Ovary (tissue), 9 donors: Measurements from ENCODE around the gene TMEM125. TPM values are rescaled to one million over a fixed set of nuclear protein-coding genes. Genes with fewer than 3 reads are reported as not detected.

ENCODE experiments used
- DNase-seq, 5 donors: peaks; one replicate each; pipeline ENCODE4 v3.0.0-alpha.2; 2019 to 2020
- H3K27ac ChIP-seq, 2 donors: fragments of 200-600 bp; one replicate each; pipeline versions ENCODE4 v1.5.1 to v1.8.0; 2019 to 2022
- H3K27me3 ChIP-seq: fragments of 200-600 bp; one replicate; pipeline ENCODE4 v1.8.0; 2022
- H3K36me3 ChIP-seq: fragments of 200-600 bp; sonication (generic); one replicate; pipeline ENCODE4 v1.5.1; 2019
- H3K4me1 ChIP-seq: one replicate; pipeline ENCODE4 v1.8.1; 2013; ENCODE audit warnings: mild to moderate bottlenecking, moderate library complexity; ENCODE audit not compliant: insufficient read depth
- H3K4me3 ChIP-seq: fragments of 200-600 bp; sonication (generic); one replicate; pipeline ENCODE4 v1.5.1; 2017
- H3K9me3 ChIP-seq, 2 donors: fragments of 200-600 bp in 1 of 2; sonication (generic) in 1 of 2; one replicate each; pipeline versions ENCODE4 v1.5.1 to v1.8.1; 2013 to 2019; ENCODE audit warnings: mild to moderate bottlenecking in 1 of 2, moderate library complexity in 1 of 2
- CTCF ChIP-seq, 3 donors: fragments of 450-650 bp in 2 of 3; fragments of 200-600 bp in 1 of 3; IDR thresholded peaks; one replicate each; pipeline versions ENCODE4 v1.5.1 to v1.8.0; 2016 to 2022; ENCODE audit warnings: antibody characterized with exemption in 3 of 3, mild to moderate bottlenecking in 1 of 3
- EP300 ChIP-seq: sonication (generic); formaldehyde crosslinking; IDR thresholded peaks from one replicate; pipeline ENCODE4 v1.6.1; 2017; ENCODE audit warnings: antibody characterized with exemption
- POLR2A ChIP-seq: fragments of 450-650 bp; IDR thresholded peaks from one replicate; pipeline ENCODE4 v1.6.1; 2017; ENCODE audit warnings: antibody characterized with exemption, mild to moderate bottlenecking, moderate library complexity
- WGBS, 3 donors: extraction: QIAGEN DNeasy Blood & Tissue Kit in 1 of 3; methylation state at CpG; one replicate each; pipeline versions ENCODE4 v1.1.5 to v1.1.7; 2013 to 2017; 5-methylcytosine and 5-hydroxymethylcytosine counted together
- intact Hi-C, 4 donors: fragments of 100-400 bp; cut with DNase I; formaldehyde crosslinking; loops; one replicate each; pipeline versions ENCODE4 v1.11.0 to v1.15.1; 2022 to 2023
- polyA plus RNA-seq, 2 donors: library from polyadenylated mRNA; stranded (reverse); fragments of 200-250 nt in 1 of 2; fragments of 350-450 nt in 1 of 2; fragmentation: Illumina TruSeq in 1 of 2; extraction: RNeasy Lipid Tissue Mini Kit (QIAGEN cat#74804) in 1 of 2; gene quantifications; one replicate each; pipeline ENCODE4 v1.2.3, GENCODE V29; 2013 to 2014
- total RNA-seq, 7 donors: library from RNA; depleted of rRNA in 2 of 7; stranded (reverse); fragments of >200 nt in 2 of 7; fragmentation: NEBNext Ultra II Directional in 3 of 7; extraction: Animal tissue kit (Norgen Biotek cat#: 25700) in 3 of 7; gene quantifications; one replicate each; pipeline versions ENCODE4 v1.1.0 to v1.2.4, GENCODE V29; 2016 to 2023
- donor health status: DM: no; HTN: no; CAD: no; lungs with moderate emphysema.
- donor health status: DM: no; HTN: no; CAD: no.
- donor health status: Bipolar disorder and iron deficiency.
- donor health status: DM: yes; HTN: yes; CAD: no.
- donor health status: DM: no; HTN: no; CAD: no.
- donor health status: DM: yes; HTN: yes; CAD: no.

The TMEM125 gene
- total and polyA plus RNA-seq, 9 donors: 0.23 to 20.6 (median 1.3) TPM

GRCh38 chr1:43255438-43256210 is 14.2 kb upstream of the TMEM125 start:
- DNase-seq: no peak
- no peak for TF ChIP-seq EP300
- no peak for TF ChIP-seq POLR2A
- TF ChIP-seq CTCF (IDR thresholded peaks at IDR 0.05): no peak
- Histone ChIP-seq H3K4me1 (no peaks in the 10 kb centered on the region), H3K4me3 (no peak overlapping the region), H3K27ac (no peak overlapping the region), H3K36me3 (no peaks in the 10 kb centered on the region), H3K9me3 (no peaks in the 10 kb centered on the region), H3K27me3 (no peaks in the 10 kb centered on the region)
- WGBS, 3 donors: 64 to 80% (median 67%) methylated on average over 10 of the region's 10 CpGs
- intact Hi-C loops: no loop called here

GRCh38 chr1:43256675-43257570 is 12.9 kb upstream of the TMEM125 start:
- intact Hi-C loops: no loop called here

GRCh38 chr1:43258370-43258769 is 11.4 kb upstream of the TMEM125 start:
- no peak for TF ChIP-seq POLR2A
- TF ChIP-seq CTCF (IDR thresholded peaks at IDR 0.05): no peak
- TF ChIP-seq EP300: no peak
- intact Hi-C loops: no loop called here
- WGBS, 3 donors: 61 to 94% (median 93%) methylated on average over 3 of the region's 3 CpGs

More at GRCh38 chr1:43256675-43257570, 12.9 kb upstream of the TMEM125 start:
- Histone ChIP-seq H3K27me3 (no peaks in the 10 kb centered on the region), H3K4me1 (no peaks in the 10 kb centered on the region), H3K4me3 (no peak overlapping the region), H3K9me3 (no peaks in the 10 kb centered on the region), H3K36me3 (no peaks in the 10 kb centered on the region), H3K27ac (no peak overlapping the region)
- TF ChIP-seq CTCF (IDR thresholded peaks at IDR 0.05): no peak
- TF ChIP-seq EP300: no peak
- no peak for TF ChIP-seq POLR2A
- no peak for DNase-seq
- 83 to 87% (median 86%) methylated on average over 8 of the region's 8 CpGs for WGBS, 3 donors

GRCh38 chr1:43265431-43265830 is 4.4 kb upstream of the TMEM125 start:
- no peak for DNase-seq
- H3K27ac ChIP-seq: no peak overlapping the region
- WGBS, 3 donors: 75 to 85% (median 83%) methylated on average over 4 of the region's 4 CpGs
- intact Hi-C loops: no loop called here
- no peaks in the 10 kb centered on the region for H3K9me3 ChIP-seq
- no peak for TF ChIP-seq CTCF (IDR thresholded peaks at IDR 0.05)
- TF ChIP-seq EP300: no peak
- no peak for TF ChIP-seq POLR2A
- H3K36me3 ChIP-seq: no peaks in the 10 kb centered on the region
- no peaks in the 10 kb centered on the region for H3K27me3 ChIP-seq
- no peaks in the 10 kb centered on the region for H3K4me1 ChIP-seq
- no peak overlapping the region for H3K4me3 ChIP-seq

More at GRCh38 chr1:43258370-43258769, 11.4 kb upstream of the TMEM125 start:
- H3K4me1 ChIP-seq: no peaks in the 10 kb centered on the region
- H3K4me3 ChIP-seq: no peak overlapping the region
- no peaks in the 10 kb centered on the region for H3K36me3 ChIP-seq
- H3K27me3 ChIP-seq: no peaks in the 10 kb centered on the region
- H3K27ac ChIP-seq: no peak overlapping the region
- no peak for DNase-seq
- no peaks in the 10 kb centered on the region for H3K9me3 ChIP-seq
